ENCODE results near the gene CDH16.

GRCh38 chr16:66891797-66892196 is 26.9 kb downstream of the CDH16 start:
- TF ChIP-seq, protein P1, sequence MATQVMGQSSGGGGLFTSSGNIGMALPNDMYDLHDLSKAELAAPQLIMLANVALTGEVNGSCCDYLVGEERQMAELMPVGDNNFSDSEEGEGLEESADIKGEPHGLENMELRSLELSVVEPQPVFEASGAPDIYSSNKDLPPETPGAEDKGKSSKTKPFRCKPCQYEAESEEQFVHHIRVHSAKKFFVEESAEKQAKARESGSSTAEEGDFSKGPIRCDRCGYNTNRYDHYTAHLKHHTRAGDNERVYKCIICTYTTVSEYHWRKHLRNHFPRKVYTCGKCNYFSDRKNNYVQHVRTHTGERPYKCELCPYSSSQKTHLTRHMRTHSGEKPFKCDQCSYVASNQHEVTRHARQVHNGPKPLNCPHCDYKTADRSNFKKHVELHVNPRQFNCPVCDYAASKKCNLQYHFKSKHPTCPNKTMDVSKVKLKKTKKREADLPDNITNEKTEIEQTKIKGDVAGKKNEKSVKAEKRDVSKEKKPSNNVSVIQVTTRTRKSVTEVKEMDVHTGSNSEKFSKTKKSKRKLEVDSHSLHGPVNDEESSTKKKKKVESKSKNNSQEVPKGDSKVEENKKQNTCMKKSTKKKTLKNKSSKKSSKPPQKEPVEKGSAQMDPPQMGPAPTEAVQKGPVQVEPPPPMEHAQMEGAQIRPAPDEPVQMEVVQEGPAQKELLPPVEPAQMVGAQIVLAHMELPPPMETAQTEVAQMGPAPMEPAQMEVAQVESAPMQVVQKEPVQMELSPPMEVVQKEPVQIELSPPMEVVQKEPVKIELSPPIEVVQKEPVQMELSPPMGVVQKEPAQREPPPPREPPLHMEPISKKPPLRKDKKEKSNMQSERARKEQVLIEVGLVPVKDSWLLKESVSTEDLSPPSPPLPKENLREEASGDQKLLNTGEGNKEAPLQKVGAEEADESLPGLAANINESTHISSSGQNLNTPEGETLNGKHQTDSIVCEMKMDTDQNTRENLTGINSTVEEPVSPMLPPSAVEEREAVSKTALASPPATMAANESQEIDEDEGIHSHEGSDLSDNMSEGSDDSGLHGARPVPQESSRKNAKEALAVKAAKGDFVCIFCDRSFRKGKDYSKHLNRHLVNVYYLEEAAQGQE (tag by site-specific recombination; IDR thresholded peaks at IDR 0.05), result no peak
- TF ChIP-seq ZNF394 (tag by site-specific recombination; IDR thresholded peaks at IDR 0.05; ENCODE audit: borderline replicate concordance), result no peak
- TF ChIP-seq, protein P2, sequence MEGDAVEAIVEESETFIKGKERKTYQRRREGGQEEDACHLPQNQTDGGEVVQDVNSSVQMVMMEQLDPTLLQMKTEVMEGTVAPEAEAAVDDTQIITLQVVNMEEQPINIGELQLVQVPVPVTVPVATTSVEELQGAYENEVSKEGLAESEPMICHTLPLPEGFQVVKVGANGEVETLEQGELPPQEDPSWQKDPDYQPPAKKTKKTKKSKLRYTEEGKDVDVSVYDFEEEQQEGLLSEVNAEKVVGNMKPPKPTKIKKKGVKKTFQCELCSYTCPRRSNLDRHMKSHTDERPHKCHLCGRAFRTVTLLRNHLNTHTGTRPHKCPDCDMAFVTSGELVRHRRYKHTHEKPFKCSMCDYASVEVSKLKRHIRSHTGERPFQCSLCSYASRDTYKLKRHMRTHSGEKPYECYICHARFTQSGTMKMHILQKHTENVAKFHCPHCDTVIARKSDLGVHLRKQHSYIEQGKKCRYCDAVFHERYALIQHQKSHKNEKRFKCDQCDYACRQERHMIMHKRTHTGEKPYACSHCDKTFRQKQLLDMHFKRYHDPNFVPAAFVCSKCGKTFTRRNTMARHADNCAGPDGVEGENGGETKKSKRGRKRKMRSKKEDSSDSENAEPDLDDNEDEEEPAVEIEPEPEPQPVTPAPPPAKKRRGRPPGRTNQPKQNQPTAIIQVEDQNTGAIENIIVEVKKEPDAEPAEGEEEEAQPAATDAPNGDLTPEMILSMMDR (tag by site-specific recombination; IDR thresholded peaks at IDR 0.05), result no peak
- no peak for TF ChIP-seq ZNF311 (tag by site-specific recombination; IDR thresholded peaks at IDR 0.05; ENCODE audit: borderline replicate concordance)
- TF ChIP-seq, protein P3, sequence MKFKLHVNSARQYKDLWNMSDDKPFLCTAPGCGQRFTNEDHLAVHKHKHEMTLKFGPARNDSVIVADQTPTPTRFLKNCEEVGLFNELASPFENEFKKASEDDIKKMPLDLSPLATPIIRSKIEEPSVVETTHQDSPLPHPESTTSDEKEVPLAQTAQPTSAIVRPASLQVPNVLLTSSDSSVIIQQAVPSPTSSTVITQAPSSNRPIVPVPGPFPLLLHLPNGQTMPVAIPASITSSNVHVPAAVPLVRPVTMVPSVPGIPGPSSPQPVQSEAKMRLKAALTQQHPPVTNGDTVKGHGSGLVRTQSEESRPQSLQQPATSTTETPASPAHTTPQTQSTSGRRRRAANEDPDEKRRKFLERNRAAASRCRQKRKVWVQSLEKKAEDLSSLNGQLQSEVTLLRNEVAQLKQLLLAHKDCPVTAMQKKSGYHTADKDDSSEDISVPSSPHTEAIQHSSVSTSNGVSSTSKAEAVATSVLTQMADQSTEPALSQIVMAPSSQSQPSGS (tag by site-specific recombination; IDR thresholded peaks at IDR 0.05; ENCODE audit: low read depth), result no peak
- no peak for TF ChIP-seq ZNF473 (tag by site-specific recombination; IDR thresholded peaks at IDR 0.05)
- no peak for TF ChIP-seq ZNF266 (tag by site-specific recombination; IDR thresholded peaks at IDR 0.05; ENCODE audit: low read depth)

Measured in HEK293 (cell line).